Measurements from ENCODE around the gene CCDC194.

DNA sequence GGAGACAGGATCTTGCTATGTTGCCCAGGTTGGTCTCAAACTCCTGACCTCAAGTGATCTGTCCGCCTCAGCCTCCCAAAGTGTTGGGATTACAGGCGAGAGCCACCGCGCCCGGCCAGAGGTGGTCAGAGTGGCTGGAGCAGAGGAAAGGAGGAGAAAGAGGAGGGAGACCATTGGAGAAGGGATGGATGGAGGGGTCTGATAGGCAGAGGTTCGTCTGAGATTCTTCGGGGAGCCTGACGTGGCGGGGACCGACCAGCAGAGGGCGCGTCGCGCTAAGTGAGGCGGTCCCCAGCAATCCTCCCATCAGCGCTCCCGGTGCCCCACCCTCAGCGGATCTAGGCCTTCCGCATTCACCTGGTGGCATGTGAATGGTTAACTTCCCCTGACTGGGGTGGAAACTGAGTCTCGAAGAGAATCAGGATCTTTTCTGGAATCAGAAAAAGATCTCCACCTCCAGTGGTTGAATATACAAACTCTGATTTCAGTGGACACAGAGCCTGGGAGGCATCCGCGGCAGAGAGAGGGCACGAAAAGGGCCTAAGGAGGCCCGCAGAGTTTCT lies 47.8 kb downstream of the CCDC194 start:
- TF ChIP-seq, protein P1, sequence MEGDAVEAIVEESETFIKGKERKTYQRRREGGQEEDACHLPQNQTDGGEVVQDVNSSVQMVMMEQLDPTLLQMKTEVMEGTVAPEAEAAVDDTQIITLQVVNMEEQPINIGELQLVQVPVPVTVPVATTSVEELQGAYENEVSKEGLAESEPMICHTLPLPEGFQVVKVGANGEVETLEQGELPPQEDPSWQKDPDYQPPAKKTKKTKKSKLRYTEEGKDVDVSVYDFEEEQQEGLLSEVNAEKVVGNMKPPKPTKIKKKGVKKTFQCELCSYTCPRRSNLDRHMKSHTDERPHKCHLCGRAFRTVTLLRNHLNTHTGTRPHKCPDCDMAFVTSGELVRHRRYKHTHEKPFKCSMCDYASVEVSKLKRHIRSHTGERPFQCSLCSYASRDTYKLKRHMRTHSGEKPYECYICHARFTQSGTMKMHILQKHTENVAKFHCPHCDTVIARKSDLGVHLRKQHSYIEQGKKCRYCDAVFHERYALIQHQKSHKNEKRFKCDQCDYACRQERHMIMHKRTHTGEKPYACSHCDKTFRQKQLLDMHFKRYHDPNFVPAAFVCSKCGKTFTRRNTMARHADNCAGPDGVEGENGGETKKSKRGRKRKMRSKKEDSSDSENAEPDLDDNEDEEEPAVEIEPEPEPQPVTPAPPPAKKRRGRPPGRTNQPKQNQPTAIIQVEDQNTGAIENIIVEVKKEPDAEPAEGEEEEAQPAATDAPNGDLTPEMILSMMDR (IDR thresholded peaks at IDR 0.05), result peak in 1 of 3 donors; percentile 86
- no peak for TF ChIP-seq POLR2A (IDR thresholded peaks at IDR 0.05)

Data from lower leg skin (tissue), 3 donors.